Gastroesophageal sphincter (tissue), 4 donors: ENCODE results near the gene NSUN2. TPM values are rescaled to one million over a fixed set of nuclear protein-coding genes. Genes with fewer than 3 reads are reported as not detected.

Source experiments
- ATAC-seq: fragments of 150-250 bp; one replicate; pipeline ENCODE4 v1.9.1; 2016; ENCODE audit warnings: mild to moderate bottlenecking, moderate library complexity
- H3K27ac ChIP-seq, 4 donors: fragments of 200-600 bp; sonication (generic) in 3 of 4; 1 replicate in 3 of 4; 2 replicates in 1 of 4; pipeline ENCODE4 v1.5.1; 2016 to 2019
- H3K27me3 ChIP-seq: fragments of 200-600 bp; sonication (generic); one replicate; pipeline ENCODE4 v1.5.1; 2019
- H3K36me3 ChIP-seq, 2 donors: fragments of 200-600 bp; sonication (generic); one replicate each; pipeline ENCODE4 v1.5.1; 2019; ENCODE audit warnings: control low read depth in 1 of 2
- H3K4me1 ChIP-seq, 3 donors: fragments of 200-600 bp; sonication (generic); 1 replicate in 2 of 3; 2 replicates in 1 of 3; pipeline ENCODE4 v1.5.1; 2016 to 2019; ENCODE audit warnings: control low read depth in 2 of 3
- H3K4me3 ChIP-seq, 2 donors: fragments of 200-600 bp; sonication (generic); one replicate each; pipeline ENCODE4 v1.5.1; 2019; ENCODE audit warnings: mild to moderate bottlenecking in 1 of 2, moderate library complexity in 1 of 2
- H3K9me3 ChIP-seq, 3 donors: fragments of 200-600 bp; sonication (generic); one replicate each; pipeline ENCODE4 v1.5.1; 2017 to 2019; ENCODE audit warnings: control low read depth in 2 of 3
- EP300 ChIP-seq: sonication (generic); formaldehyde crosslinking; IDR thresholded peaks from one replicate; pipeline ENCODE4 v1.6.1; 2017; ENCODE audit warnings: antibody characterized with exemption, mild to moderate bottlenecking
- POLR2A ChIP-seq, 2 donors: fragments of 450-650 bp; IDR thresholded peaks; one replicate each; pipeline ENCODE4 v1.6.1; 2017; ENCODE audit warnings: antibody characterized with exemption in 2 of 2, mild to moderate bottlenecking in 2 of 2, moderate library complexity in 1 of 2
- POLR2AphosphoS5 ChIP-seq: sonication (generic); formaldehyde crosslinking; IDR thresholded peaks from one replicate; pipeline ENCODE4 v1.6.1; 2017; ENCODE audit warnings: antibody characterized with exemption
- WGBS, 2 donors: methylation state at CpG; one replicate each; pipeline ENCODE4 v1.1.5; 2018; ENCODE audit warnings: low coverage in 1 of 2; 5-methylcytosine and 5-hydroxymethylcytosine counted together
- total RNA-seq, 4 donors: library from RNA; depleted of rRNA; stranded (reverse); fragments of >200 nt; gene quantifications; one replicate each; pipeline ENCODE4 v1.1.0, GENCODE V29; 2016
- TF ChIP-seq, protein P1 (sequence below), 4 experiments: fragments of 200-600 bp in 2 of 4; fragments of 450-650 bp in 2 of 4; sonication (generic) in 1 of 4; IDR thresholded peaks; one replicate each; pipeline ENCODE4 v1.5.1; 2017 to 2019; ENCODE audit warnings: antibody characterized with exemption in 4 of 4, mild to moderate bottlenecking in 2 of 4, moderate library complexity in 2 of 4

The NSUN2 gene
- total RNA-seq, 4 donors from 2014 or later, result 34.0 to 50.3 (median 43.6) TPM

DNA sequence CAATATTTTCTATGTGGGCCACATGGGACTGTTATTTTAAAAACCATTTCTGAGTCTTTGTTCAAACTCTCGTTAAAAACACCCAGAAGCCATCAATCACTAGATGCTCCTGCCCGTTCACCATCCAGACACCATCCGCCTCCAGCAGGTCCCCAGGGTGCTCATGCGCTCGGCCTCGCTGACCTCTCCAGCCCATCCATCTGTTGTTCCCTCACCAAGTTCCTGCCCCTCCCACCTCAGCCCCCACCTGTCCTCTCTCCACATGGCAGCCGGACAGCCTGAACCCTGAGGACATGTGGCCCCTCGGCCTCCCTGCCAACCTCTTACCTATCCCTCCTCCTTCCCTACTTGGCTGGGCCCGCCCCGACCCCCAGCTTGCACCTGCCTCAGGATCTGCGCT lies 31.6 kb downstream of the NSUN2 start:
- Histone ChIP-seq H3K9me3 (no peaks in the 10 kb centered on the region), H3K36me3 (peaks cover 0 to 100% of the 10 kb centered on the region in 2 donors), H3K4me3 (no peak overlapping the region), H3K4me1 (peaks cover 0 to 16% (median 0%) of the 10 kb centered on the region in 3 donors), H3K27ac (no peak overlapping the region), H3K27me3 (no peaks in the 10 kb centered on the region)
- ATAC-seq, result no peak
- TF ChIP-seq, protein P1, sequence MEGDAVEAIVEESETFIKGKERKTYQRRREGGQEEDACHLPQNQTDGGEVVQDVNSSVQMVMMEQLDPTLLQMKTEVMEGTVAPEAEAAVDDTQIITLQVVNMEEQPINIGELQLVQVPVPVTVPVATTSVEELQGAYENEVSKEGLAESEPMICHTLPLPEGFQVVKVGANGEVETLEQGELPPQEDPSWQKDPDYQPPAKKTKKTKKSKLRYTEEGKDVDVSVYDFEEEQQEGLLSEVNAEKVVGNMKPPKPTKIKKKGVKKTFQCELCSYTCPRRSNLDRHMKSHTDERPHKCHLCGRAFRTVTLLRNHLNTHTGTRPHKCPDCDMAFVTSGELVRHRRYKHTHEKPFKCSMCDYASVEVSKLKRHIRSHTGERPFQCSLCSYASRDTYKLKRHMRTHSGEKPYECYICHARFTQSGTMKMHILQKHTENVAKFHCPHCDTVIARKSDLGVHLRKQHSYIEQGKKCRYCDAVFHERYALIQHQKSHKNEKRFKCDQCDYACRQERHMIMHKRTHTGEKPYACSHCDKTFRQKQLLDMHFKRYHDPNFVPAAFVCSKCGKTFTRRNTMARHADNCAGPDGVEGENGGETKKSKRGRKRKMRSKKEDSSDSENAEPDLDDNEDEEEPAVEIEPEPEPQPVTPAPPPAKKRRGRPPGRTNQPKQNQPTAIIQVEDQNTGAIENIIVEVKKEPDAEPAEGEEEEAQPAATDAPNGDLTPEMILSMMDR (IDR thresholded peaks at IDR 0.05), result no peak
- TF ChIP-seq POLR2A (IDR thresholded peaks at IDR 0.05) (no peak), POLR2AphosphoS5 (no peak), EP300 (no peak)
- whole genome bisulfite sequencing, 2 donors, result 71 to 83% methylated on average over 1 to 11 of the region's 11 CpGs

DNA sequence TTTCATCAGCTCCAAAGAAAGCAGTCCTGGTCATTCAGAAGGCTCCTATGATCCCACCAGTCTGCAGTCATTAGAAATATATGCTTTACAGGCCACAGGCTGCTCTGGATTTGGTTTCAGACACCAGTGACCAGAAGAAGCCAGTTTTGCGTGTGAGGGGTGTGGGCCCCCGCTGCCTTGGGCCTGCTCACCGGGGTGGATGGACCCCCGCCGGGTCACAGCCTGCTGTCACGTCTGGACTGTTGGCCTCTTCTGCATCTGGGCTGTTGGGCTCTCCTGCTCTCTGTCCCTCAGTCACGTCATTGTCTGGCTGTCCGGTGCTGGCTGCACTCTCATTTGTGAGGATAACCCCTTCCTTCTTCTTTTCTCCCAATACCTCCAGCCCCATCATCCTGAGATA lies 33.1 kb downstream of the NSUN2 start:
- H3K4me1 ChIP-seq, result peaks cover 0 to 16% (median 0%) of the 10 kb centered on the region in 3 donors
- H3K36me3 ChIP-seq, result peaks cover 0 to 90% of the 10 kb centered on the region in 2 donors
- WGBS, 2 donors, result 100% methylated on average over 2 of the region's 8 CpGs; no CpG with 5 or more reads in 1 of the 2 donors
- no peak for ATAC-seq
- TF ChIP-seq POLR2AphosphoS5, result no peak
- TF ChIP-seq, protein P1 (IDR thresholded peaks at IDR 0.05), result no peak
- no peak for TF ChIP-seq EP300
- no peak for TF ChIP-seq POLR2A (IDR thresholded peaks at IDR 0.05)
- H3K4me3 ChIP-seq, result no peak overlapping the region
- H3K27ac ChIP-seq, result peak overlapping the region in 1 of 4 donors; percentile 75
- H3K9me3 ChIP-seq, result no peaks in the 10 kb centered on the region
- H3K27me3 ChIP-seq, result no peaks in the 10 kb centered on the region

DNA sequence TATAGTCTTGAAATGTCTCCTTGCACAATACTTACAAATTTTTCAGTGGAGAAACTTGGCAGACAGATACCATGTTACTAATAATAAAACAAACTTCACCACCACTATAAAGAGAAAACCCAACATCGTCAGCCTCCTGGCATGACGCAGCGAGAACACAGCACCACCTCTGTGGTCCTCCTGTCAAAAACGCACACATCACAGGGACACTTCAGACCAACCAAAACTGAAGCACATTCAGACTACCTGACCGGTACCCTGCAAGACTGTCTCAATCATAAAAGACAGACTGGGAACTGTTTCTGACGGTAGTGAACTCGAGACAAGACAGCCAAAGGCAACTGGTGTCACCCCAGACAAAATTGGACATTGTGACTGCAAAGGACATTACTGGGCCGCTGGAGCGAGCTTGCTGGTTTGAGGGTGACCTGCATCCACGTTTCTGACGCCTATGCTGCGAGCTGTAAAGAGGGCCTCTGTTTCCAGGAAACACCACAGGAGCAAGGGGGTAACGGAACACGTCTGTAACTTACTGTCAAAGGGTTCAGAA lies 34.4 kb downstream of the NSUN2 start:
- no peaks in the 10 kb centered on the region for H3K27me3 ChIP-seq
- peak; percentile 84 for ATAC-seq
- WGBS, 2 donors, result 66 to 76% methylated on average over 13 to 14 of the region's 14 CpGs
- TF ChIP-seq, protein P1 (IDR thresholded peaks at IDR 0.05), result no peak
- TF ChIP-seq EP300, result no peak
- peak; percentile 41 for TF ChIP-seq POLR2AphosphoS5
- no peak for TF ChIP-seq POLR2A (IDR thresholded peaks at IDR 0.05)
- H3K4me1 ChIP-seq, result peaks cover 0 to 16% (median 0%) of the 10 kb centered on the region in 3 donors
- H3K9me3 ChIP-seq, result no peaks in the 10 kb centered on the region
- no peak overlapping the region for H3K4me3 ChIP-seq
- peak overlapping the region in 3 of 4 donors; percentile 65 to 75 (median 71) for H3K27ac ChIP-seq
- peaks cover 0 to 76% of the 10 kb centered on the region in 2 donors for H3K36me3 ChIP-seq

DNA sequence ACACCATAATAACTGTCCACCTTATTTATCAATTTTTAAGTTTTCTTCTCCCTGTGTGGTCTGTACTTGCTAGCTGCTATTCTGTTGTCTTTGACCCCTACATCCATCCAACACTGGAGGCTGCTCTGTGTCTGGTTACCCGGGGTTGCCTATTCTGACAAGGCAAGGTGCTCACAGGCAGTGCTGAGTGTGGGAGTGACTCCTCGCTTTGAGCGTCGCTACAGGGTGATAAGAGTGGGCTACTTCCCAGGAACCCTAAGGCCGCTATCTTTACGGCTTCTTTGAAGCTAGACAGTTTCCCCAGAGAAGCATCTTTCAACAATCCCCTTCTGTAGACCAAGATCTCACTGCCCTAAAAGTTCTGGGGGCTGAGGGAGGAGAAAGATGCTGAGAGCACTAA lies 35.3 kb downstream of the NSUN2 start:
- WGBS, 2 donors, result 100% methylated on average over 5 of the region's 6 CpGs; no CpG with 5 or more reads in 1 of the 2 donors
- Histone ChIP-seq H3K27me3 (no peaks in the 10 kb centered on the region), H3K36me3 (peaks cover 0 to 68% of the 10 kb centered on the region in 2 donors), H3K27ac (peak overlapping the region in 3 of 4 donors; percentile 65 to 75 (median 71)), H3K9me3 (no peaks in the 10 kb centered on the region), H3K4me3 (no peak overlapping the region), H3K4me1 (peaks cover 0 to 16% (median 0%) of the 10 kb centered on the region in 3 donors)
- no peak for TF ChIP-seq POLR2AphosphoS5
- TF ChIP-seq, protein P1 (IDR thresholded peaks at IDR 0.05), result no peak
- ATAC-seq, result no peak

DNA sequence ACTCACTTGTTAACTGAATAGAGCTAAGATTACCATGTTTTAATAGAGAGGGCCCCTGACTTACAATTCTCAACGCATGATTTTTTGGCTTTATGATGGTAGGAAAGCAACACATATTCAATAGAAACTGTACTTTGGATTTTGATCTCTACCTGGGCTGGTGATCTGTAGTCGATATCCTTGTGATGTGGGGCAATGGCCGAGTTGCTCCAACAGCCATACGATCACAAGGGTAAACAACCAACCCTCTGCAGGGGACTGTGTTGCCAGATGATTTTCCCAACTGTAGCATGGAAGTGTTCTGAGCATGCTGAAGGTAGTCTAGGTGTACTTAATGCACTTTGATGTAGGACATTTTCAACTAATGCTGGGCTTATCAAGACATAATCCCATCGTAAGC lies 36.5 kb downstream of the NSUN2 start:
- TF ChIP-seq, protein P1 (IDR thresholded peaks at IDR 0.05), result no peak
- TF ChIP-seq POLR2AphosphoS5, result no peak
- no peak for TF ChIP-seq EP300
- no peak for TF ChIP-seq POLR2A (IDR thresholded peaks at IDR 0.05)
- Histone ChIP-seq H3K4me3 (no peak overlapping the region), H3K4me1 (peaks cover 0 to 16% (median 0%) of the 10 kb centered on the region in 3 donors), H3K27ac (no peak overlapping the region), H3K27me3 (no peaks in the 10 kb centered on the region), H3K36me3 (peaks cover 0 to 56% of the 10 kb centered on the region in 2 donors), H3K9me3 (no peaks in the 10 kb centered on the region)
- 93 to 100% methylated on average over 2 to 5 of the region's 5 CpGs for WGBS, 2 donors
- no peak for ATAC-seq
